Stimulated activated CD8-positive, alpha-beta memory T cell treated with anti-CD3 and anti-CD28 coated beads, Interleukin-7, amount 100 ng/mL, for 4 hours (primary cell): ENCODE data around the gene BCORL1.

ENCODE experiments used
- DNase-seq, 2 donors: peaks; one replicate each; pipeline ENCODE4 v3.0.0-alpha.2; 2020; ENCODE audit warnings: low read depth in 2 of 2

BCORL1 gene

GRCh38 chrX:130014356-130014755, 31.9 kb downstream of the BCORL1 start:
- DNase-seq: no peak

- DNase-seq: no peak
These were observed 32.3 kb downstream of the BCORL1 start for GRCh38 chrX:130014770-130015169.

GRCh38 chrX:130015181-130015580, 32.7 kb downstream of the BCORL1 start:
- no peak for DNase-seq

- no peak for DNase-seq
These were observed 35.7 kb downstream of the BCORL1 start for GRCh38 chrX:130018143-130018542.

GRCh38 chrX:130020661-130021324, 38.4 kb downstream of the BCORL1 start:
- no peak for DNase-seq

GRCh38 chrX:130024127-130024526, 41.7 kb downstream of the BCORL1 start:
- DNase-seq: peak; percentile 62 to 67

- no peak for DNase-seq
These were observed 42.8 kb downstream of the BCORL1 start for GRCh38 chrX:130025256-130025655.

- DNase-seq: no peak
These were observed 45.1 kb downstream of the BCORL1 start for GRCh38 chrX:130027569-130027968.

- peak; percentile 1 to 32 for DNase-seq
These were observed 45.8 kb downstream of the BCORL1 start for GRCh38 chrX:130028196-130028595.

GRCh38 chrX:130030826-130031225, 48.4 kb downstream of the BCORL1 start:
- no peak for DNase-seq

GRCh38 chrX:130032552-130032951, 50.1 kb downstream of the BCORL1 start:
- DNase-seq: no peak

- no peak for DNase-seq
These were observed 51.7 kb downstream of the BCORL1 start for GRCh38 chrX:130034178-130034577.

GRCh38 chrX:130039847-130040246, 57.4 kb downstream of the BCORL1 start:
- DNase-seq: no peak

GRCh38 chrX:130047416-130047815, 65.0 kb downstream of the BCORL1 start:
- DNase-seq: no peak

- no peak for DNase-seq
These were observed 66.3 kb downstream of the BCORL1 start for GRCh38 chrX:130048686-130049222.

- DNase-seq: no peak
These were observed 67.4 kb downstream of the BCORL1 start for GRCh38 chrX:130049821-130050220.

- no peak for DNase-seq
These were observed 68.9 kb downstream of the BCORL1 start for GRCh38 chrX:130051176-130051845.

GRCh38 chrX:130053236-130053635, 70.8 kb downstream of the BCORL1 start:
- no peak for DNase-seq

- no peak for DNase-seq
These were observed 72.7 kb downstream of the BCORL1 start for GRCh38 chrX:130055103-130055502.

GRCh38 chrX:130055899-130056298, 73.5 kb downstream of the BCORL1 start:
- no peak for DNase-seq

- no peak for DNase-seq
These were observed 74.8 kb downstream of the BCORL1 start for GRCh38 chrX:130057209-130057608.

GRCh38 chrX:130058652-130059051, 76.2 kb downstream of the BCORL1 start:
- DNase-seq: no peak
